ENCODE data around the gene FMNL2.

- TF ChIP-seq CTCF (IDR thresholded peaks at IDR 0.05; ENCODE audit: insufficient read depth, low read depth, low read length) (no peak), EZH2 (IDR thresholded peaks at IDR 0.05; ENCODE audit: insufficient read depth, low read length) (no peak)
These were observed 265.2 kb downstream of the FMNL2 start for GRCh38 chr2:152600051-152600657.

Data from astrocyte (in vitro differentiated cells and primary cell).